Mesothelial cell of epicardium (in vitro differentiated cells): ENCODE results near the gene PAX6. TPM values are rescaled to one million over a fixed set of nuclear protein-coding genes. Genes with fewer than 3 reads are reported as not detected.

ENCODE experiments used
- DNase-seq, 2 experiments: peaks; one replicate each; pipeline ENCODE4 v3.0.0; 2021; ENCODE audit warnings: low spot score in 2 of 2; ENCODE audit not compliant: unreplicated experiment in 2 of 2
- H3K27ac Mint-ChIP-seq: 2 replicates; pipeline ENCODE4 v1.8.0; 2021; ENCODE audit warnings: mixed read lengths
- H3K27me3 Mint-ChIP-seq: 2 replicates; pipeline ENCODE4 v1.8.0; 2021; ENCODE audit warnings: low read depth, mixed read lengths
- H3K36me3 Mint-ChIP-seq: 2 replicates; pipeline ENCODE4 v1.8.0; 2021; ENCODE audit warnings: mixed read lengths
- H3K4me1 Mint-ChIP-seq: 2 replicates; pipeline ENCODE4 v1.8.0; 2021; ENCODE audit warnings: mixed read lengths
- H3K4me3 Mint-ChIP-seq: 2 replicates; pipeline ENCODE4 v1.8.0; 2021; ENCODE audit warnings: mild to moderate bottlenecking, moderate library complexity, mixed read lengths
- H3K9me3 Mint-ChIP-seq: 2 replicates; pipeline ENCODE4 v1.8.0; 2021; ENCODE audit warnings: mixed read lengths
- total RNA-seq: library from RNA; stranded (reverse); gene quantifications from 3 replicates; pipeline ENCODE4 v1.2.1, GENCODE V29; 2021
- TF ChIP-seq, protein P1 (sequence below): fragments of 200-600 bp; sonication (generic); IDR thresholded peaks from one replicate; pipeline ENCODE4 v1.5.0; 2021; ENCODE audit warnings: antibody characterized with exemption; ENCODE audit not compliant: unreplicated experiment

Gene PAX6
- total RNA-seq, 1 donor from 2014 or later: not detected

DNA sequence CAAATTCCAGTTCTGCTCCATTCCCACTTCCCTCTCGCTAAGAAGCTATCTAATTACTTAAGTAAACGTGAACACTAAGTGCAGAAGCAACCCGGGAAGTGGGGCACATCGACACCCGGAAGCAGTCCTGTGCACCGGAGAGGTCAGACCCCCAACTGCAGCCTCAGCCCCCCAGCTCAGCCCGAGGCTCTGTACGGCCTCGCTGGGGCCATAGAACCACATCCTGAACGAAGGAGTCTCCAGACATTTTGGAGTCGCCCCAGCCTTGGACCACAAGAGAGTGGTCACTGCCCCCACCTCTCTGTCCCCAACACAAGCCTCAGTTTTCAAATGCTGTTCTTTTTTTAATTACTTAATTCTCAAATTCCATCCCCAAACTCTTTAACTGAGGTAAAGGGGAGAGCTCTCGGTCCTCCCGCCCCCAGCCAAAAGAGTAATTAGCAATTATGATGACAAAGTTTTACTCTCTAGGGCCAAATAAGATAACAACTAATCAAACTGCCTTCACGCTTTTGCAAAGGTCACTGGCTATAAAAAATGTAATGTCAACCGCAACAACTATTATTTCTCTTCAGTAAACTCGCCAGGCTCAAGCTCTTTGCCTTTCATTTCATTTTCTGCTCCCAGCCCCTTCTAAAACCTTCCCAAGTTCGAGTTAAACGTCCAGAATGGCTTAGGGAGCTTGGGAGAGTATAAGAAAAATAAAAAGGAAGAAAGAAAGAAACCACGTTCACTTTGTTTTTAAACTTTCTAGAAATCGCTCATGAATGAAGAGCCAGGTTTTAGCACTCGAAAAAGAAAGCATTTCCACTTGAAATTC is 2.2 kb downstream of the PAX6 start:
- H3K27ac Mint-ChIP-seq: no peak overlapping the region

DNA sequence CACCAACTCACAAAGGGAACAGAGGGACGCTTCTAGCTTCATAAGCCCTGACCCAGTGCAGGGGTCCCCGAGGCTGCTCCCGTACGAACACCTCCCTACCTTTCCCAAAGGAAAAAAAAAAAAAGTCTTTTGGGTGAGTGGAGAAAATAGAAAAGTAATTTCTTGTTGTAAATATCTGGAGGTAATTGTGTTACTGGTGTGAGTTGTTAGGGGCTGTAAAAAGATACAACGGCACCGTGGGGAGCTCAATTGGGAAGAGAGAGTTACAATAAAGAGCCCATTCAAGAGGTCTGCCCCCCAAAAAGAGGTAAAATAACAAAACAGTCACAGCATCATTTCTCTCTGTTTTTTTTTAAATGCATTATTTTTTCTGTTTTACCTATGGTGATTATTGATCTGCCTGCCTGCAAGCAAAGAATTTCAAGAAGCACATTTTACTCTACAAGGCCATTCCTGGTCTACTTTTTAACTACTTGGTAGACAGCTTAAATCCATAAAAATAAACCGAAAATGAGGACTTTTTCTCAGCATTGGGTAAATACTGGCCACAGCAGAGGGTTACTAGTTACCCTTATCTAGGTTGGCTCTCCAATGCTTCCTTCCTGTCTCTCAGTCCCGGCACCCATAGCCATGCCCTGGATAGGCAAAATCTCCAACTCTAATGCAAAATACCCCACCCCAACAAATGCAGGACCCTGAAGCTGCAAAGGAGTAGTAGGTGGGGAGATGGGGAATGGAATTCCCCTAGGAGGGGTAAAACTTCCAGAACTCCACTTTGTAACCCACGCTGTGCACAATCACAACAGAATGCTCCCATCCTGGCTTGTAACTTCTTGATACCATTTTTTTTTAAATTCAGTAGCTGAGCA is 3.1 kb downstream of the PAX6 start:
- Mint-ChIP-seq H3K36me3 (no peaks in the 10 kb centered on the region), H3K9me3 (no peaks in the 10 kb centered on the region), H3K4me1 (peaks cover 30% of the 10 kb centered on the region), H3K27ac (no peak overlapping the region), H3K27me3 (peaks cover 95% of the 10 kb centered on the region), H3K4me3 (no peak overlapping the region)
- DNase-seq: no peak
- TF ChIP-seq, protein P1, sequence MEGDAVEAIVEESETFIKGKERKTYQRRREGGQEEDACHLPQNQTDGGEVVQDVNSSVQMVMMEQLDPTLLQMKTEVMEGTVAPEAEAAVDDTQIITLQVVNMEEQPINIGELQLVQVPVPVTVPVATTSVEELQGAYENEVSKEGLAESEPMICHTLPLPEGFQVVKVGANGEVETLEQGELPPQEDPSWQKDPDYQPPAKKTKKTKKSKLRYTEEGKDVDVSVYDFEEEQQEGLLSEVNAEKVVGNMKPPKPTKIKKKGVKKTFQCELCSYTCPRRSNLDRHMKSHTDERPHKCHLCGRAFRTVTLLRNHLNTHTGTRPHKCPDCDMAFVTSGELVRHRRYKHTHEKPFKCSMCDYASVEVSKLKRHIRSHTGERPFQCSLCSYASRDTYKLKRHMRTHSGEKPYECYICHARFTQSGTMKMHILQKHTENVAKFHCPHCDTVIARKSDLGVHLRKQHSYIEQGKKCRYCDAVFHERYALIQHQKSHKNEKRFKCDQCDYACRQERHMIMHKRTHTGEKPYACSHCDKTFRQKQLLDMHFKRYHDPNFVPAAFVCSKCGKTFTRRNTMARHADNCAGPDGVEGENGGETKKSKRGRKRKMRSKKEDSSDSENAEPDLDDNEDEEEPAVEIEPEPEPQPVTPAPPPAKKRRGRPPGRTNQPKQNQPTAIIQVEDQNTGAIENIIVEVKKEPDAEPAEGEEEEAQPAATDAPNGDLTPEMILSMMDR: no peak

More for the DNA sequence above, 2.2 kb downstream of the PAX6 start:
- no peaks in the 10 kb centered on the region for H3K9me3 Mint-ChIP-seq
- DNase-seq: no peak
- TF ChIP-seq, protein P1: no peak
- no peaks in the 10 kb centered on the region for H3K36me3 Mint-ChIP-seq
- peaks cover 95% of the 10 kb centered on the region for H3K27me3 Mint-ChIP-seq
- peak overlapping the region; percentile 28 for H3K4me3 Mint-ChIP-seq
- H3K4me1 Mint-ChIP-seq: peaks cover 35% of the 10 kb centered on the region

DNA sequence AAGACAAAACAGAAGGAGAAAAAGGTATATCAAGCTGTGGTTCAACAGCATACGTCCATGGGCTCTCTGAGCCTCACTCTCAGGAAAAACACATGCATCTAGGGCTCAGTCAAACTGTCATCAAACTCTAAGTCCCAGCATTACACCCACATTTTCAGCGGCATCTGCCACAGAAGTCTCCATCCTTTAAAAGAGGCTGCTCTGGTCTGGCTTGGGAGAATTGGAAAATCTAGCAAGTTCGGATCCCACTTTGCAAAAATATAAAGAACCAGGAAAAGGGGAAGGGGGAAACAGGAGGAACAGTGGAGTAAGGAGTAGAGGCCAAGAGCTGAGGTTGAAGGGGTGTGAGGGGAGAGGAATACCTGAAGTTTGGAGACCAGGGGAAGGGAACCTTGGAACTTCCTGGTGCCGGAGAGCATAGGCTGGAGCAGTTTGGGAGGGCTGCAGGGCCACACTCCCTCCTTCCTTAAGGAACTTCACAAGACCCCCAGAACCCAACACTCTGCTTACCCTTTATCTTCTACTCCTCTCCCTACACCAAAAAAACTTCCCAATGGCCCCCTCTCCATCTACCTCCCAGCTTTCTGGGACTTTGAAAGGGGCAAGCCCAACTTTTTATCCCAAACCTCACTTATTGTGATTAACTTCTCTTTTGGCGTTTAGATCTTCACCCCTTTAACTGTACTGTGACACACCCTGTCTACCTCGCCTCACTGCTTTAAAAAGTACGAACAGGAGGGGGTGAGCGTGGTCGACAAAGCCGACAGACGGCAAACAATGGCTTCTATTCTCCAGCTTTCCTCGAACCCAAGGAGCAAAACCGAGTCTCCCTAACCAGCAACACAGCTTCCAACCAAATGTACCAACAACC is 4.0 kb downstream of the PAX6 start:
- no peak overlapping the region for H3K27ac Mint-ChIP-seq
- TF ChIP-seq, protein P1: no peak
- H3K4me1 Mint-ChIP-seq: peaks cover 26% of the 10 kb centered on the region
- no peak for DNase-seq
- H3K27me3 Mint-ChIP-seq: peaks cover 95% of the 10 kb centered on the region
- H3K4me3 Mint-ChIP-seq: no peak overlapping the region
- no peaks in the 10 kb centered on the region for H3K9me3 Mint-ChIP-seq
- H3K36me3 Mint-ChIP-seq: no peaks in the 10 kb centered on the region

DNA sequence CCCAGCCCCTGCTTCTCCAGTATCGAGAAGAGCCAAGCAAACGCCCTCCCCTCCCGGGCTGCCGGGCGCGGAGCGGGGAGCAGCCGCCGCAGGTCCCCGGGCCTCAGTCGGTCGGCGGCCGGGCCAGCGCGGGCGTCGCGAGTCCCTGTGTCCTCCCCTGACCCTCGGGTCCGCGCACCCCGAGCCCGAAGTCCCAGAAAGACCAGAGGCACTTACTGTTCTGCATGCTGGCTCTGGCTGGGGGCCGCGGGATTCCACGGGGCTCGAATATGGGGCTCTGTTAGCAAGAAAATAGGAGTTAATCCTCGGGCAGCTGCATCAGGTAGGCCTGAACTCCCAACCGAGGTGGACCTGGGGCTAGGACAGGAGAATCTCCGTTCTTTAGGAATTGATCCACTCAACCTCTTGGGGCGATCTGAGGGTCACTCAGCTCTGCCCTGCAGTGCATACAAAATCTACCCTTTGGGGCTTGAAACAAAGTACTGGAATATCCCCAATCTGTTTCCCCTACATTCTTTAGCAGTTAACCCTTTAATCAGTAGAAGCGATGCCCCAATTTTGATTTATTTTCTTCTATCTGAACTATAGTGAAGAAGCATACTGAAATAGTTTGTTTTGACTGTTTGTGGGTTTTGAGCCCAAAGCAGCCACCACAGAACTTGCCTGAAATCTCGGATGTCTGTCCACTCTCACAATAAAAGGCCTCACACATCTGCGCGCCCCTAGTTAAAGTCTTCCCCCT is 4.8 kb downstream of the PAX6 start:
- Mint-ChIP-seq H3K27ac (no peak overlapping the region), H3K4me1 (peaks cover 22% of the 10 kb centered on the region)

More for the DNA sequence above, 4.8 kb downstream of the PAX6 start:
- no peak for DNase-seq
- Mint-ChIP-seq H3K36me3 (no peaks in the 10 kb centered on the region), H3K27me3 (peaks cover 96% of the 10 kb centered on the region), H3K9me3 (no peaks in the 10 kb centered on the region), H3K4me3 (no peak overlapping the region)
- TF ChIP-seq, protein P1: no peak
